Measurements from ENCODE around the gene PC.

DNA sequence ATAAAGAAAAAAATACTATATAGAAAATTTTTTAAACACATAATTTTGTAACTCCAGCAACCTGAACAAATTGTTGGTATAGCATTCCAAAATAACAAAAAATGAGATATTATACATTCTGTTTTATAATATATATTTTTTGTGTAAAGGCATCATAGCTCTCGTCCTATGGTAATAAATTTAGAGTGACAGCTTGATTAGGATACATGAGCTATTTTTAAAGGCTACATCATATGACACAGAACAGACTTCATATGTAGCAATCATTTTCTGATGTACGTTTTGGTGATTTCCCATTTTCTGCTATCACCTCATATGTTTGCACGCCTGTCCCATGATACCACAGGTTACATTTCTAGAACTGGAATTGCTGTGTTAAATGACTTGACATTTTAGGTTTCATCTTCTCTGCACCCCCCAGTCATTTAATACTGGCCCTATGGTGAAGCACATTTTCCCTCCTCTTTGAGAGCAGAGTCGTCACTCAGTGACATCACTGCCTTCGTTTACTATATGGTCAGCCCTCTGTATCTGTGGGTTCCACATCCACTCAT lies 19.5 kb downstream of the PC start:
- TF ChIP-seq POLR2AphosphoS5 (IDR thresholded peaks at IDR 0.05) (no peak), EP300 (IDR thresholded peaks at IDR 0.05) (no peak), POLR2A (IDR thresholded peaks at IDR 0.05) (no peak)
- TF ChIP-seq, protein P1, sequence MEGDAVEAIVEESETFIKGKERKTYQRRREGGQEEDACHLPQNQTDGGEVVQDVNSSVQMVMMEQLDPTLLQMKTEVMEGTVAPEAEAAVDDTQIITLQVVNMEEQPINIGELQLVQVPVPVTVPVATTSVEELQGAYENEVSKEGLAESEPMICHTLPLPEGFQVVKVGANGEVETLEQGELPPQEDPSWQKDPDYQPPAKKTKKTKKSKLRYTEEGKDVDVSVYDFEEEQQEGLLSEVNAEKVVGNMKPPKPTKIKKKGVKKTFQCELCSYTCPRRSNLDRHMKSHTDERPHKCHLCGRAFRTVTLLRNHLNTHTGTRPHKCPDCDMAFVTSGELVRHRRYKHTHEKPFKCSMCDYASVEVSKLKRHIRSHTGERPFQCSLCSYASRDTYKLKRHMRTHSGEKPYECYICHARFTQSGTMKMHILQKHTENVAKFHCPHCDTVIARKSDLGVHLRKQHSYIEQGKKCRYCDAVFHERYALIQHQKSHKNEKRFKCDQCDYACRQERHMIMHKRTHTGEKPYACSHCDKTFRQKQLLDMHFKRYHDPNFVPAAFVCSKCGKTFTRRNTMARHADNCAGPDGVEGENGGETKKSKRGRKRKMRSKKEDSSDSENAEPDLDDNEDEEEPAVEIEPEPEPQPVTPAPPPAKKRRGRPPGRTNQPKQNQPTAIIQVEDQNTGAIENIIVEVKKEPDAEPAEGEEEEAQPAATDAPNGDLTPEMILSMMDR (IDR thresholded peaks at IDR 0.05) = no peak
